Right renal cortex interstitium (tissue), 3 donors: ENCODE measurements around the gene ADK. TPM values are rescaled to one million over a fixed set of nuclear protein-coding genes. Genes with fewer than 3 reads are reported as not detected.
"Not testable (repeated sequence)": the region's sequence is repeated elsewhere in the genome, so short reads cannot be mapped to it uniquely, and the experiment has no call there.

Experiments
- DNase-seq, 3 donors: peaks; one replicate each; pipeline ENCODE4 v3.0.0-alpha.2; 2013; ENCODE audit warnings: low read depth in 3 of 3, low spot score in 2 of 3
- polyA plus RNA-seq, 3 donors: library from polyadenylated mRNA; unstranded; fragments of 120-200 nt; gene quantifications; one replicate each; pipeline ENCODE4 v1.2.1, GENCODE V29; 2013; ENCODE audit not compliant: insufficient read length in 3 of 3

The ADK gene
- polyA plus RNA-seq, 3 donors = 31.3 to 34.8 (median 32.9) TPM

DNA sequence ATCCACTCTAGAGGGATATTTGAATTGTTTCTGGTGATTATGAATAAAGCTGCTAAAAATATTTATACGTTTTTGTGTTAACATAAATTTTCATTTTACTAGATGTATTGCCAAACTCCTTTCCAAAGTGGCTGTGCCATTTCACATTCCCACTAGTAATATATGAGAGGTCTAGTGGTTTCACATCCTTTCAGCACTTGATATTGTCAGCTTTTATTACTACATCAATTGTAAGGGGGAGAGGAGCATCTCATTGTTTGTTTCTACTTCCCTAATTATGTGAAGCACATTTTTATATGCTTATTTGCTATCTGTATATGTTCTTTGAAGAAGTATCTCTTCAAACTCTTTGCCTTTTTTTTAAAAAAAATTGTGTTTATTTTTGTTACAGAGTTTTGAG is 184.5 kb downstream of the ADK start:
- DNase-seq = no peak

DNA sequence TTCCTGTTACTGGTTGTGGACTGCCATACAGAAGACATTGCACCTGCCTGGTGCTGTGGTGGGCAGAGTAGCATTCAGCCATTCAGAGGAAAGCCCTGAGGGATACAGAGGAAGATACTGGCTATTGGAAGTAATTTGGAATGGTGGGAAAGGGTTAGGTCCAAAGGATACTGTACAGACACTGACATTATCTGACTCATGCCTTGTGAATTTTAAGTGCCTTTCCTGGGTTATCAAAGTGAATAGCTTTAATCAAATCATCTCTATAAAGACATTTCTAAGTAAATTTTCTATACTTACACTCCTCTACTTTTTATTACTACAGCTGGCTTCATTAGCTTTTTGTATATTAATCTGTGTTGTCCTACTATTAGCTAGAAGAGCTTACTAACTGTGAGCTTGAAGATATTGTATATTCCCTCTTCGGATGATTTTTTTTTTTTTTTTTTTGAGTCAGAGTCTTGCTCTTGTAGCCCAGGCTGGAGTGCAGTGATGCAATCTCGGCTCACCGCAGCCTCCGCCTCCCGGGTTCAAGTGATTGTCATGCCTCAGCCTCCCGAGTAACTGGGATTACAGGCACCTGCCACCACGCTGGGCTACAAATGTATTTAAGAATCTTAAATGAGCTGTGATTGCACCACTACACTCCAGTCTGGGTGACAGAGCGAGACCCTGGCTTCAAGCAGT is 186.5 kb downstream of the ADK start:
- no peak for DNase-seq

DNA sequence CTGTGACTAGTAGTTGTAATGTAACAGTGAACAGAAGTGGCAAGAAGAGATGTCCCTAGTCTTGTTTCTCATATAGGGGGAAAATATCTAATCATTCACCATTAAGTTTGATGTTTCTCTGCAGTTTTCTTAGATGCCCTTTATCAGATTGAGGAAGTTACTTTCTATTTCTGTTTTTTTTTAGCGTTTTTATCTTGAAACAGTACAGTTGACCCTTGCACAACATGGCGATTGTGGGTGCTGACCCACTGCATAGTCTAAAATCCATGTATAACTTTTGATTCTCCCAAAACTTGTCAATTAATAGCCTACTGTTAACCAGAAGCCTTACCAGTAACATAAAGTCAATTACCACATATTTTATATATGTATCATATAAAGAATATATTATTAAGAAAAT is 192.0 kb downstream of the ADK start:
- DNase-seq = no peak

DNA sequence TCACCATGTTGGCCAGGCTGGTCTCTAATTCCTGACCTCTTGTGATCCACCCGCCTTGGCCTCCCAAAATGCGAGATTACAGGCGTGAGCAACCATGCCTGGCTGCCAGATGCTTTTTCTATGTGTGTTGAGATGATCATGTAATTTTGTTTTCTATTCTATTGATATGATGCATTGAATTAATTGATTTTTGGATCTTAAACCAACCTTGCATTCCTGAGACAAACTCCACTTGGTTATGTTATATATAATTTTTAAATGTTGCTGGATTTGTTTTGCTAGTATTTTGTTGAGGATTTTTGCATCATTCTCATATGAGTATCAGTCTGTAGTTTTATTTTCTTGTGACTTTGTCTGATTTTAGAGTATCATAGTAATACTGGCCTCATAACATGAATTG is 192.8 kb downstream of the ADK start:
- no peak for DNase-seq

DNA sequence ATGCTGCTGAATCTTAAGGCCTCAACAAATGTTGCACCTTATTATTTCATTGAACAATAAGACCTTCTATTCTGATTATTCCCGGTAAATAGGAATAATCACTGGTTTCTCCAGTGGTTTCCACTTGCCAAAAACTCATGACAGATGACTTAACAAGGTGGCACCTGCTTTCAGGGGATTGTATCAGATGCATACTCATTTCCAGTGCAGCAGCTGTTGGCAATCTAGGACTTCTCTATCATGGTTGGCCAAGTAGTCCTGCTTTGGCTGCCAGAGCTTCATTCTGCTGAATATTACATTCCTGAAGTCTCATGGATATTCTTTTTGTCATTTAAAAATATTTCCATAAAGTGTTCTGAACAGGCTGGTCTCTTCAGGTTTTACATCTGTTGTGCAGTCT is 193.3 kb downstream of the ADK start:
- DNase-seq = no peak

DNA sequence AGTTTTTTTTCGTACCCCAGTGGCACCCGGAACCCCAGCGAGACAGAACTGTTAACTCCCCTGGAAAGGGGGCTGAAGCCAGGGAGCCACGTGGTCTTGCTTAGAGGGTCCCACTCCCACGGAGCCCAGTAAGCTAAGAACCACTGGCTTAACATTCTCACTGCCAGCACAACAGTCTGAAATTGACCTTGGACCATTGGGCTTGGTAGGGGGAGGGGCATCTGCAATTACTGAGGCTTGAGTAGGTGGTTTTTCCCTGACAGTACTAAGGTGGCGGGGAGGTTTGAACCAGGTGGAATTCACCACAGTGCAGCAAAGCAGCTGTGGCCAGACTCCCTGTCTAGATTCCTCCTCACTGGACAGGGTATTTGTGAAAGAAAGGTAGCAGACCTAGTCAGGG is 196.5 kb downstream of the ADK start:
- DNase-seq = no peak

DNA sequence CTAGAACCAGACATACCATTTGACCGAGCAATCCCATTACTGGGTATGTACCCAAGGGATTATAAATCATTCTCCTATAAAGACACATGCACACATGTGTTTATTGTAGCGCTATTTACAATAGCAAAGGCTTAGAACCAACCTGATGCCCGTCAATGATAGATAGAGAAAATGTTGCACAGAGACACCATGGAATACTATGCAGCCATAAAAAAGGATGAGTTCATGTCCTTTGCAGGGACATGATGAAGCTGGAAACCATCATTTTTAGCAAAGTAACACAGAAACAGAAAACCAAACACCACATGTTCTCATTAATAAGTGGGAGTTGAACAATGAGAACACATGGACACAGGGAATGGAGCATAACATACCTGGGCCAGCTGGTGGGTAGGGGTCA is 202.0 kb downstream of the ADK start:
- not testable (repeated sequence) for DNase-seq

DNA sequence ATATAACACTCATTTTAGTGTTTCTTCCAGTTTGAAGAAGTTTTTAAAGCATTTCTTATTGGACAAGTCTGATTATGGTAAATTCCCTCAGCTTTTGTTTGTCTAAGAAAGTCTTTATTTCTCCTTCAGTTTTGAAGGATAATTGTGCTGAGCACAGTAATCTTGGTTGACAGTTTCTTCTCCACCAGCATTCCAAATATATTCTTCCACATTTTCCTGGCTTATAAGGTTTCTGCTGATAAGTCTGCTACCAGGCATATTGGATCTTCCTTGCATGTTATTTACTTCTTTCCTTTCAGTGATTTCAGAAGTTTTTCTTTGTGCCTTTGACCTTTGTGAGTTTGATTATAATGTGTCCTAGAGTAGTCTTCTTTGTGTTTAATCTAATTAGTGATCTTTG is 210.7 kb downstream of the ADK start:
- DNase-seq = no peak

DNA sequence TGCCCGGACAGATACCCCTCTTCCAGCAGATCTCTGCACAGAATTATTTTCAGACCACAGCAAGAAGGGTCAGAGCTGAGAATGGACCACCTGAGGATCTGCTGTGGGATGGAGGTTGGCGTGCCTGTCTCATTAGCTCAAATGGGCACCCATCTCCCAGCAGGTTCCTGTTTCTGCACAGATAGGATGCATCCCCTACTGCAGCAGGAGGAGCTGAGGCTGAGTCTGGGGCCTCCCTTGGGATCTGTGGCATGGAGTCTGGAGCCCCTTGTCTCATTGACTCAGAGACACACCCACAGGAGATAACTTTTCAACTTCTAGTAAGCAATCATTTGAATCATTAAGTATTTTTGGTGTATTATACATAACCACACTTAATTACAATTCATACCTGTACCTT is 212.7 kb downstream of the ADK start:
- no peak for DNase-seq

DNA sequence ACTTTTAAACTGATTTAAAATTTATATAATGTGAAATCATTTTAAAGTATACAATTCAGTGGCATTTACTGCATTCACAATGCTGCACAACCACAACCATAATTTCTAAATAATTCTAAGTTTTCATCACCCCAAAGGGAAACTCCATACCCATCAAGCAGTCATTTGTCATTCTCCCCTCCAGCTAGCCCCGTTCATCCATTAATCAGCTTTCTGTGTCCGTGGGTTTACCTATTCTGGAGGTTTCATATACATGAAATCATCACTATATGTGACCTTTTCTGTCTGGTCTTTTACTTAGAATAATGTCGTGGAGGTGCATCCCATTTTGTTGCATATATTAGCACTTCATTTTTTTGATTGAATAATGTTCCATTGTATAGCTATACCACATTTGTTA is 214.1 kb downstream of the ADK start:
- DNase-seq = no peak

DNA sequence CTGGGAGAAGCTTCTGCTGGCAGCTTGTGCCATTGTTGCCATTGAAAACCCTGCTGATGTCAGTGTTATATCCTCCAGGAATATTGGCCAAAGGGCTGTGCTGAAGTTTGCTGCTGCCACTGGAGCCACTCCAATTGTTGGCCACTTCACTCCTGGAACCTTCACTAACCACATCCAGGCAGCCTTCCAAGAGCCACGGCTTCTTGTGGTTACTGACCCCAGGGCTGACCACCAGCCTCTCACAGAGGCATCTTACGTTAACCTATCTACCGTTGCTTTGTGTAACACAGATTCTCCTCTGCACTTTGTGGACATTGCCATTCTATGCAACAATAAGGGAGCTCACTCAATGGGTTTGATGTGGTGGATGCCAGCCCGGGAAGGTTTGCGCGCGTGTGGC is 220.7 kb downstream of the ADK start:
- DNase-seq = no peak

DNA sequence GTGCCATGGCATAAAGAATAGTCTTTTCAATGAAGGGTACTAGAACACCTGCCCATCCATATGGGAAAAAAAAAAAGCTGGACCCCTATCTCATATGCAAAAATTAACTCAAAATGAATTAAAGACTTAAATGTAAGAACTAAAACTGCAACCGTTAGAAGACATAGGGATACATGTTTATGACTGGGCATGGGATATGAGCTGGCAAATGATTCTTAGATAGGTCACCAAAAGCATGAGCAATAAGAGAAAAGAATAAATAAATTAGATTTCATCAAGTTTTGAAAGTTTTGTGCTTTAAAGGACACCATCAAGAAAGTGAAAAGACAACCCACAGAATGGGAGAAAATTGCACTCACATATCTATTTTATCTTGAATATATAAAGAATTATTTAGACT is 222.0 kb downstream of the ADK start:
- no peak for DNase-seq

DNA sequence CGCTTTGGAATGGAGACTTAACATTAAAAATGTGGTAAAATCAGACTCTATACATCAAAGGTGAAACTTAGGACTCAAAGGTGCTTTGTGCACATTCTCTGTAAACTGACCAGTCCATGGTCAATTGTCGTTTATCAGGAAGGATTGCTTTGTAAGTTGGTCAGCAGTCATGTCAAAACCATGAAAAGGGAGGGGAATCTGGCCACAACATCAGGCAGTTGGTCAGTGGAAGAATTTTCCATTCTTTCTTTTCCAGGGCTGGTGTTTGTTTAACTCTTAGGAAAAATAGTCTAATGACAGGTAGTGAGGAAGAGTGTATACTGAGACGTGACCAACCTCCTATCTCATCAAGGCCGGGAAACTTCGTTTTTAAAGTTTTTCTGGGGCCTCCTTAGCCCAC is 226.5 kb downstream of the ADK start:
- no peak for DNase-seq

DNA sequence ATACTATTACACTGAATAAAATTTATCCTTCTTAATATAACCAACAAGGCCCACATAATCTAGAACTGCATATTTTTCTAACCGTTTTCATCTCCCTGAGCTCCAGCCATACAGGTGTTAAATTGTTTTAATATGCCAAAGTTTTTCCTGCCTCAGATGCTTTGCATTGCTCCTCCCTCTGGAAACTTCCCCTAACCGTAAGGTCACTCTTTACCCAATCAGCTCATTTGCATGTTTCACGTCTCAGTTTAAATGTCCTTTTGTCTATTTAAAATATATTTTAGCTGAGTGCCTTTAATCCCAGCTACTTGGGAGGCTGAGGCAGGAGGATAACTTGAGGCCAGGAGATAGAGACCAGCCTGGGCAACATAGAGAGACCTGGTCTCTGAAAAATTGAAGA is 228.5 kb downstream of the ADK start:
- DNase-seq = no peak

DNA sequence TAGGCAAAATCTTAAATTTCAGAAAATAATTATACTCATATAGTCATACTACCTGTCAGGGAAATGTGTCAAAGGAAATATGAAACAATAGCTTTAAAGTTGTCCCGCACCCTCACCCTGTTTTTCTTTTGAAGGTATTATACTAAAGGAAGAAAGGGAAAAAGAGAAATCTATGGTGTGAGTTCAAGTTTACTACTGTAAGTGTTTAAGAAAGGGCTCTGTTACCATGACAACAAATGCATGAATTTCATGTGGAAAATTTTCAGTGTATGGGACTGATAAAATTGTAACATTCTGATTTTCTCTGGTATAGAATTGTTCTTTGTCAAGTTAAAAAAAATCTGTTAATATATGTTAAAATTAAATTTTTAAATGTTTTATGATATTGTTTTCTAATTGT is 229.8 kb downstream of the ADK start:
- no peak for DNase-seq

DNA sequence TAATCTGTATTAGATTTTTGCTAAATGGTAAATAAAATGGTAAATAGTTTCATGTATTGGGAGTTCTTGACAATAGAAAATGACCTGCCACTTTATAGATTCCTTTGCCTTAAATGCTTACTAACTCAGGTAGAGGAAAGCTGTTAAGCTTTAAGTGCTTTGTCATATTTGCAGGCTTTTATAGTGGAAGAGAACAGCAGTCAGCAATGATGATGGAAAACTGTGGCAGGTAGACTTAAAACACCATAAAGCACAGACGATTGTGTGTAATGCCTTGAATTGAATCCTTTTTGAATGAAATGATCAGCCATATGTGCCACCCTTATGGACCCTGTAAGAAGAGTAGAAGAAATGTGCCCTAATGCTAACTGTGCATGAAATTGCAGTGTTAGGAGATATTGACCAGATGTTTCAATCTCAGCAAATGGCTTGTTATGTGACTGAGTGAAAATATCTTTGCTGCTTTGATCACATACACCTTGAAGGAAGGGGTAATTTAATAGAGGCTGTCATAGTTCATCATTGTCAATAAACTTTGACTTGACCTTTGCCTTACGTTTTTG is 230.4 kb downstream of the ADK start:
- no peak for DNase-seq

DNA sequence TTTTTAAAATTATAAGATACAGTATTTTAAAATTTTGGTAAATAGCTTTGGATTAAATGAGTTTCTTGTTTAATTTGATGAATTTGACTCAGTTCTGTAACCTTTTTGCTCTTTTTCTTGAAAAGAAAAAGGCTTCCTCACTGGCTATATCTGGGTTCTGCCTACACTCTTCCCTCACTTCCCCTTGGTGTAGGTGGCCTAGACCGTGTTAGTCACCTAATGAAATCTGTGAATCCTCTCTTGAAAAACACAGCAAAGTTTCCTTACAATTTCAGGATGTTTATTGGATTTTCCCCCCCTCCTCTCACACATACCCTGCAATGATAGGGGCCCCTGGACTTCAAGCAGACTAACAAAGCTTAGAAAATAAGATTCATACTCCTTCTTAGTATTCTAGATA is 231.6 kb downstream of the ADK start:
- no peak for DNase-seq

DNA sequence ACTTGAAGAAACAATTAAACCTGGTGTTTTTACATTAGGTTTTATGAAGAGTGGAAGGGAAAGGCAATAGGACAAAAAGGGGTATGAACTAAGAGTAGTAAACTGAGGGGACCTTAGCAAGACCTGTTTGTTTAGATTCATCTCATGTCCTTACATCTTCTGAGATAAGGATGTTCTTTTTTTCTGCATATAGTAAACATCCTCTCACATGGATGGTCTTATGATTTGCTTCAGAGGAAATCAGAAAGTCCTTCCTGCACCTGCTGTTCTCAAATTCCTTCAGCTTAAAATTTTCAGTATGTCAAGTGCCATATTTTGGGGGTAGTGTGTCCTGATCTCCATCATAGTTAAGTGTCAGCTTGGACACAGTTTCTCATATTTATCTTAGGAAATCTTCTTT is 232.6 kb downstream of the ADK start:
- DNase-seq = no peak

DNA sequence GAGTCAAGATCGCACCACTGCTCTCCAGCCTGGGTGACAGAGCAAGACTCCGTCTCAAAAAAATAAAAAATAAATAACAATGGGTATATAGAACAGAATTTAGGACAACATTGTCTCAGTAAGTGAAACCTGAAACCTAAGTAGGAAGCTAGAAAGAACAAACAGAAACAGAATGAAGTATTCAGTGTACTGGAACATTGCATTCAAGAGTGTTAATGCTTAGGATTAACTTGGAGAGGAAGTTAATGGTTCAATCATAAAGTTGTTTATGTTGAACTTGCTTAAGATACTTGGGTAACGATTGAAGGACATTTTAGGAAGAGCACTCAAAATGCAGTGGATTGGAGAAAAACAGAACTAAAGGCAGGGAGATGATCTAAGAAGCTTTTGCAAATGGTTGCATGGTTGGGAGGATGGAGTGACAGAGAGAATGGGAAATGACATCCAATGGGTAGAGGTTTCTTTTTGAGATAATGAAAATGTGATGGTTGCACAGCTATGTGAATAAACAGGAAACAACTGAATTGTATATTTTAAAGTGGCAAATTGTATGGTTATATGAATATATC is 233.7 kb downstream of the ADK start:
- no peak for DNase-seq

DNA sequence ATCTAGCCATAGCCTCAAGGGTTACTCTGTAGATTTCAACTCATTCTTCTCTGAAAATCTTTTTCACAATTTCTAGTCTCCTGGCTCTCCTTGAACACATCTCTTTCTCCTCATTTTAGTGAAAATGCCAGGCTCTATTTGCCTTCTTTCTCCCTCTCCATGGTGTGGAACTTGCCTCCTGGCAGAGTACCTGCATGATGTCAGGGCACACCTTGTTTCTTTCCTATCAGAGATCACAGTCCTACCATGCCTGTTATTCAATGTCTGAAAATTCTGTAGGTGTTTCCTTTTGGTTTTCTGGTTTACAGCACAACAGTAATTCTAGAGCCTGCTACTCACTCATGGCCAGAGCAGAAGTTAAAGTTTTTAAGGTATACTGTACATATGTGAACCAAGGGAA is 237.8 kb downstream of the ADK start:
- DNase-seq = no peak

DNA sequence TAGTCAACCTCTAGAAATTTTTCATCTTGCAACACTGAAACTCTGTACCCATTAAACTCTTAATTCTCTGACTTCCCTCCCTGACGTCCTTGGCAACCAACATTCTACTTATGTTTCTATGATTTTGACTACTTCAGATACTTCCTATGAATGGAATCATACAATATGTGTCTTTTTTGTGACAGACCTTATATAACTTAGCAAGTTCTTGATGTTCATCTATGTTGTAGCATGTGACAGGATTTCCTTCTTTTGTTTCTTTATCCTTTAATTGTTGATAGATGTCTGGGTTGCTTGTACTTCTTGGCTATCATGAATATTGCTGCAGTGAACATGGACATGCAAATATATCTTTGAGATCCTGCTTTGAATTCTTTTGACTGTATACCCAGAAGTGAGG is 240.8 kb downstream of the ADK start:
- no peak for DNase-seq

DNA sequence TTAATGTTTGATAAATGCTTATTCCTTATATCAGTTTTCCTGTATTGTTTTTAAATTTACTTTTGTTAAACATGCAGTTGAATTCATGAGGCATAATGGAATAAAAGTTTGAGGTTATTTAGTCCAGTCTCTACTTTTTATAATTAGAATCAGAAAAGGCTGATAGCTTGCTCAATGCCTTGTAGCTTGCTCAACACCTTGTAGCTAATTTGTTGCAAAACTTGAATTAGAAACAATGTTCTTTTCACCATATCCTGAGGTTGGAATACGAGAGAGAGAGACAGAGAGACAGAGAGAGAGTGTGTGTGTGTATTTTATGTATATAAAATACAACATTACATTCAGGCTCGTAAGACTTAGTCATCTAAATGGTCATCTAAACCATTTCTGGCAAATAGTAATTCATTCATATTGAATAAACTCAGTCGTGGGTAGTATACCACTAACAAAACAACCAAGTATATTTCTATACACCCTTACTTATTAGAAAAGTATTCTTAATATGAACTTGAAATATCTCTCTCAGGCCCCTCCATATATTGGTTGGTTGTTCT is 243.5 kb downstream of the ADK start:
- no peak for DNase-seq
